NCI-H2196 (cell line): ENCODE results near the gene GON7.
"Not testable (repeated sequence)": the region's sequence is repeated elsewhere in the genome, so short reads cannot be mapped to it uniquely, and the experiment has no call there.

ENCODE experiments used
- DNase-seq: peaks from one replicate; lab custom pipeline; 2025; ENCODE audit not compliant: unreplicated experiment; lab: John Stamatoyannopoulos, UW

Gene GON7

DNA sequence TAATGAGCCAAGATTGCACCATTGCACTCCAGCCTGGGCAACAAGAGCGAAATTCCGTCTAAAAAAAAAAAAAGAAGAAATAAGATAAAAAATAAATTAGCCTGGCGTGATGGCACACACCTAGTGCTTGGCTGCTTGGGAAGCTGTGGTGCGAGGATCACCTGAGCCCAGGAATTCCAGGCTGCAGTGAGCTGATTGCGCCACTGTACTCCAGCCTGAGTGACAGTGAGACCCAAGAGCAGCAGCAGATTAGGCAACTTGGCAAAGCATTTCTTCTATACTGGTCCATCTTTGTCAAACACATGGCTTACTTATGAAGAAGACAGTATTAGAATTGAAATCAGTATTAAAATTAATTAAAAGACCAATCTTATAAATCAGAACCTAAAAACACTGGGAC, 6.3 kb downstream of the GON7 start:
- no peak for DNase-seq

DNA sequence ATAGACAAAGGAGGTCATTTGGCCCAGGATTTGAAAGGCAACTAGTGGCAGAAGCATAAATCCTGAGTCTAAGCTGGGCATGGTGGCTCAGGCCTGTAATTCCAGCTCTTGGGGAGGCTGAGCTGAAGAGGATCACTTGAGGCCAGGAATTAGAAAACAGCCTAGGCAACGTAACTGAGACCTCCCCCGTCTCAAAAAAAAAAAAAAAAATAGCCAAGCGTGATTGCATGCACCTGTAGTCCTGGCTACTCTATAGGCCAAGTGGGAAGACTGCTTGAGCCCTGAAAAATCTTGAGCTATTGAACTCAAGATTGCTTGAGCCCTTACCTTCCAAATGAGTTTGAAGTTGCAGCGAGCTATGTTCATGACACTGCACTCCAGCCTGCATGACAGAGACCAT, 7.8 kb downstream of the GON7 start:
- DNase-seq: no peak

DNA sequence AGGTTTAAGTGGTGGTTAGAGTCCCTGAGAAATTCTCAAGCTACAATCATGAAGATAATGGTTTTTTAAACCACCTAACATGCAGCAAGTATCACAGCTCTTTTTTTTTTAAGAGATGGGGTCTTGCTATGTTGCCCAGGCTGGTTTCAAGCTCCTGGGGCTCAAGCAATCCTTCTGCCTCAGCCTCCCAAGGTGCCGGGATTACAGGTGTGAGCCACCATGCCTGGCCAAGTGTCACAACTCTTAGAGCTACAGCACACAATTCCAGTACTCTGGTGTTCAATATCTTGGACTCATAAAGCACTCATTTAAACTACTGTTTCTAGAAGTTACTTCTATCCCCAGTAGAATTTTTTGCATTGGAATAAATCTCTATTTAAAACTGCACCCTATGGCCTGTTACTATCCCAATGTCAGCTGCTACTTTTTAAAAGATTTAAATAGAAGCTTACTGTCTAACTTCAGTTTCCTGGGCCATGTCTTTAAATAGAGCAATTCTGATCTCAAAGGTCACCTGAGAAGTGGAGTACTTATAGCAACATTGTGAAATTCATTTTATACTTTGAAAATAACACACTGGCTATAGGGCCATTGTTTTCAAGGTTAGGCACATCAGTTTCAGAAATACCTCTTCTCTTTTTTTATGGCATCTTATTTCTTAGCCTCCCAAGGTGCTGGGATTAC, 11.4 kb downstream of the GON7 start:
- DNase-seq: no peak

DNA sequence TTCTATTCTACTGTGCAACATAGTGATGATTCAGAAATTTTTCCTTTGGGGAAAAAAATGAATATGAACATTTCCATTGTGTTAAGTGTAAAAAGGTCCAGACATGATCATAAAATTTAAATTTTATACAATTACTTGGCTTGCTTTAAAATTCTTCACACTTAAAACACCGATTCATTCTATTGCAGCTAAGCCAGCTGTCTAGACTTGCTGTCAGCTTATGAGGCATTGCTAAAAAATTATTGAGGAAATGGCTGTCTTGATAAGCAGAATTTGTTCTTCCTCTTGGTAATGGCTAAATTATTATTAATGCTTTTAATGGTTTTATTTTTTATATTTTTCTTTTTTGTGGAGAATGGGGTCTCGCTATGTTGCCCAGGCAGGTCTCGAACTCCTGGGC, 19.9 kb downstream of the GON7 start:
- no peak for DNase-seq

DNA sequence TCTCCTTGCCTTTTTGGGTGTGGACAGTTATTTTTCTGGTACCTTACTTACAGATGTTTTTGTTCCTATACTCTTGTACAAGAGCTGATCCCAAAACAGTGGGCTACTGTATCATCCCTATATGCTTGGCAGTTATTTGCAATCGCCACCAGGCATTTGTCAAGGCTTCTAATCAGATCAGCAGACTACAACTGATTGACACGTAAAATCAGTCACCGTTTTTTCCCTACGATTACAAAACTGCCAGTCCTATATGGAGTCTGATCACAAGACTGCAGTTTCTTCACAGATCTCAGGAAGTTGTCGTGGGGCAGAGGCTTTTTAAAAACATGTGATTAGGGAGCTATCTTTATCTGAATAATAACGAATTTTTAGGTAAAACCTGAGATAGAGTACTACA, 20.4 kb downstream of the GON7 start:
- DNase-seq: no peak

DNA sequence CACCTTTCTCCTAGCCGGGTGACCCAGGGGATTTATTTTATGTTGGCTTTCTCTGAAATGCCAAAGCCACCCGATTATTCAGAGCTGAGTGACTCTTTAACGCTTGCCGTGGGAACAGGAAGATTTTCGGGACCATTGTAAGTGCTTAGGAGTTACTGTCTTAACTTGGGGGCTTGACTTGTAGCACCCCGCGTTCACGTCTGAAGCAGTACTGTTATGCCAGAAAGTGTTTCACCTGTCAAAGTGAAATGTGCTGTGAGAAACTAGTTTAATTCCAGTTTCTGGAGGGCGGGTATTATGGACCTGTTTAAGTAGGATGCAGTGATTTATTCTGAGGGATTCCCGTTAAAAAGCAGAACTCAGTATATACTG, 21.5 kb downstream of the GON7 start:
- no peak for DNase-seq

DNA sequence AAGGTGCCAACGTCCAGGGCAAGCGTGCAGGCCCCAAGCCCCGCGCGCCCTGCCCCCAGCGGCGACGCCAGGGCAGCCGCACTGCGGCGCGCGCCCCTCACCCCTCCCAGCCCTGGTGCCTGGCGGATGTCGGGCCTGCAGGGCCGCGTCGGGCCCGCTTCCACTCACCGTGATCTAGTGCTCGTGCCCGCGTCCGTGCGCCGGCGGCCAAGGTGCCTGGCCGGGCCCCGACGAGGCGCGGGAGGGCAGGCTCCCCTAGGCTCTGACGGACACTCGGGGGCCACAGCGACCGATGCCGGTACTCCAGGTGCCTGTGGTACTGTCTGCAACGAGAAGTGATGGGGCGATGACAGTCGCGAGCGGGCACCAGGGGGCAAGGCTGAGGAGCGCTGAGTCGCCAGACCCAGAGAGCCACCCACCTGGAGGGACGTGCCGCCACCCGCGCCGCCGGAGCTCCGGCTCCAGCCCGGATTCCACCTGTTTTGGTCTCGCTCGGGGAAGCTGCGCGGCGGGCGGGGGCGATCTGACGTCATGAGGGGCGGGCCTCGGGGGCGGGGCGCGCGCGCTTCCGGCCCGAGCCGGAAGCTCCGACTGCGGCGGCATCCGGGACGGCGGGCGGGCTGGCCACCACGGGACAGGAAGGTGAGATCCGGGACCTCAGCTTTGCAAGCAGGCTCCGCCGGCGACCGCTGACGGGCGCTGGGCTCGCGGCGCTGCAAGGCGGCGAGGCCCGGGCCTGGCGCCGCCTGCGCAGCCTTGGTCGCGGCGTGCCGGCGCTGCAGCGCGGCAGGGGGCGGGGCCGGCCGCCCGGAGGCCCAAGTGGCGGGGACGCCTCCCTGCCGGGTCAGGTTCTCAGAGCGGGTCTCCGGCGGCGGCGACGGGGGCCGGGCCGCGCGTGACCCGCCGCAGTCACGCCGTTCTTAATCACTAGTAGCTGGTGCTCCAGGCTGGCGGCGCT, 22.2 kb downstream of the GON7 start, which contains the start of the genes LYSET and MOAP1:
Gene LYSET (plus strand): TSS at position 927 of the 958 bp plus-strand sequence. CDS start 89 bp downstream, outside the sequence.
Gene MOAP1 (minus strand): TSS at position 507 of the 958 bp plus-strand sequence. CDS start 655 bp downstream, outside the sequence.
- DNase-seq: peak; percentile 56

DNA sequence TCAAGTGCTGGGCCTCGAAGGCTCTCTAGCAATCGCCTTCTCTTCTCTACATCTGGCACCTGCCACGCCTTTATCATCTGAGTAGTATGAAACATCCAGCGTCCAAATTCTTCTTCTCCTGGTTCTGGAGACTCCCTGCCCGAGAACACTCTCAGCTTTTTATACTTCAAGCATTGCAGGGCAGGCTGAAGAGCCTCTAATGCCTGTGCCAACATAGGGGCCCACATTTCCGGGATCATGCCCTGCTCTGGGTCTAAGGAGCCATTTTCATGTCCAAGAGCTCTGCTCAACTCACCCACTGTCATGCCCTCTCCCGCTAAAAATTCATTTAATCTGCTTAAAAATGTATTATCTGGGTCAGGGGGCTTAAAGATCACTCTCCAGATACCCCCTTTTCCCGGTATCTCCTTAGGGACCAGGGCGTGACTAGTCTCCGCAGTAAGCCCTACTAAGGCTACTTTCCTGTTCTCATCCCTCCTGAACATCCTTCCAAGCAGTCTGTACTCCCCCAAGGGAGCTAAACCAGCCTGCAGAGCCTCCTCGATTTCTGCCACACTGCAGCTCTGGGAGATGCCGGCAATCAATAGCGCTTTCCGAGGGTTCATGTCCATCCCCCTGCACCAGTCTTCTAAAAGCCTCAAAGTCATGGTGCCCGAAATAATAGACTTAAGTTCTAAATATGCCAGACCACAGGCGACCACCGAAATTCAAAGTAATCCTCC, 23.1 kb downstream of the GON7 start:
- DNase-seq: no peak

DNA sequence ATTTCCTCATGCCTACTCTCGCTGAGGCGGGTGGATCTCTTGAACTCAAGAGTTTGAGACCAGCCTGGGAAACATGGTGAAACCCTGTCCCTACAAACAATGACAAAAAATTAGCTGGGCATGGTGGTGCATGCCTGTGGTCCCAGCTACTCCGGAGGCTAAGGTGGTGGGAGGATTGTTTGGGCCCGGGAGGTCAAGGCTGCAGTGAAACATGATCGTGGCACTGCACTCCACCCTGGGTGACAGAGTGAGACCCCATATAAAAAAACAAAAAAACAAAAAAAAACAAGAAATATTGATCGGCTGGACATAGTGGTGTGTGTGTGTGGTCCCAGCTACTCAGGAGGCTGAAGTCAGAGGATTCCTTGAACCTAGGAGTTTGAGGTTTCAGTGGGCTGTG, 31.4 kb downstream of the GON7 start:
- no peak for DNase-seq

DNA sequence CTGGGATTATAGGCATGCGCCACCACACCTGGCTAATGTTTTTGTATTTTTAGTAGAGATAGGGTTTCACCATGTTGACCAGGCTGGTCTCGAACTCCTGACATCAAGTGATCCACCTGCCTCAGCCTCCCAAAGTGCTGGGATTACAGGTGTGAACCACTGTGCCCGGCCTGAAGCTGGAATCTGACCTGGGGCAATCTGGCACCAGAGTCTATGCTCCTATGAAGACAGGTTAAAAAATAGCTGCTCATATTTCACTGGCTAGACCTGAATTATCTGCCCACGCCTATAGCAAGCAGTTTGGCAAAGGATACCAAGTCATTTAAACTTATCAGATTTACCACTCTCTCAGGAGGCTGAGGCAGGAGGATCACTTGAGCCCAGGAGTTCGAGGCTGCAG, 32.1 kb downstream of the GON7 start:
- DNase-seq: not testable (repeated sequence)

DNA sequence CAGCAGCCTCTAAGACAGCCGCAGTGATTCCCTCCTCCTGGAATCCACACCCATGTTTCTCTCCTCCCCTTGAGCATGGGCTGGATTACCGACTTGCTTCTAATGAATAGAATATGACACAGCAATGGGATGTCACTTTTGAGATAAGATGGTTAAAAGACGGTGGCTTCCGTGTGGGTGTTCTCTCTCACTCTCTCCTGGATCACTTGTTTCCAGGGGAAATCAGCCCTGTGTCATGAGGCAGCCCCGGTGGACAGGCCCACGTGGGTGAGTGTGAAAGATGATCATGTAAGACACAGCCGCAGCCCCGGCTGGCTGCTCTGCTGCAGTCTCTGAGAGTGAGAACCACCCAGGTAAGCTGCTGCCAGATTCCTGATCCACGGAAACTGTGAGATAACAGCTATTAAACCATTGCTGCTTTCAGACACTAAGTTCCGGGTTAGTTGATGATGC, 32.9 kb downstream of the GON7 start:
- no peak for DNase-seq

DNA sequence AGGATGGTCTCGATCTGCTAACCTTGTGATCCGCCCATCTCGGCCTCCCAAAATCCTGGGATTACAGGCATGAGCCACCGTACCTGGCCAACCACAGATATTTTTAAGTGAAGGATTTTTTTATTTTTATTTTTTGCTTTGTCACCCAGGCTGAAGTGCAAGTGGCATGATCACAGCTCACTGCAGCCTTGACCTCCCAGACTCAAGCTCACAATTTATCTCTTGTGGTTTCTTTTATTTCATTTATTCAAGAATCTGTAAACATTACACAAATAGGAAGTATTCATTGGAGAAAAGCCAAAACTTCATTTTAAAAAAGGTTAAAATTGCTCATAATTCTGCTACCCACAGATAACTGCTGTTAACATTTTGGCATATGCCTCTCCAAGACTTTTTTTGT, 35.5 kb downstream of the GON7 start:
- DNase-seq: no peak

DNA sequence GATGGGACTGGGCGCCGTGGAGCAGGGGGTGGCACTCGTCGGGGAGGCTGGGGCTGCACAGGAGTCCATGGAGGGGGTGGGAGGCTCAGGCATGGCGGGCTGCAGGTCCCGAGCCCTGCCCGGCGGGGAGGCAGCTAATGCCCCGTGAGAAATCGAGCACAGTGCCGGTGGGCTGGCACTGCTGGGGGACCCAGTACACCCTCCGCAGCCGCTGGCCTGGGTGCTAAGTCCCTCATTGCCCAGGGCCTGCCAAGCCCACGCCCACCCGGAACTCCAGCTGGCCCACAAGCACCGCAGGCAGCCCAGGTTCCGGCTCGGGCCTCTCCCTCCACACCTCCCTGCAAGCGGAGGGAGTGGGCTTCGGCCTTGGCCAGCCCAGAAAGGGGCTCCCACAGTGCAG, 36.7 kb downstream of the GON7 start:
- not testable (repeated sequence) for DNase-seq

DNA sequence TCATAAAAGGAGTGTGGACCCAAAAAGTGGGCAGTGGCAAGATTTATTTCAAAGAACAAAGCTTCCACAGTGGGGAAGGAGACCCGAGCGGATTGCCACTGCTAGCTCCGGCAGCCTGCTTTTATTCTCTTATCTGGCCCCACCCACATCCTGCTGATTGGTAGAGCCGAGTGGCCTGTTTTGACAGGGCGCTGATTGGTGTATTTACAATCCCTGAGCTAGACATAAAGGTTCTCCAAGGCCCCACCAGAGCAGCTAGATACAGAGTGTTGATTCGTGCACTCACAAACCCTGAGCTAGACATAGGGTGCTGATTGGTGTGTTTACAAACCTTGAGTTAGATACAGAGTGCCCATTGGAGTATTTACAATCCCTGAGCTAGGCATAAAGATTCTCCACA, 37.2 kb downstream of the GON7 start:
- not testable (repeated sequence) for DNase-seq

DNA sequence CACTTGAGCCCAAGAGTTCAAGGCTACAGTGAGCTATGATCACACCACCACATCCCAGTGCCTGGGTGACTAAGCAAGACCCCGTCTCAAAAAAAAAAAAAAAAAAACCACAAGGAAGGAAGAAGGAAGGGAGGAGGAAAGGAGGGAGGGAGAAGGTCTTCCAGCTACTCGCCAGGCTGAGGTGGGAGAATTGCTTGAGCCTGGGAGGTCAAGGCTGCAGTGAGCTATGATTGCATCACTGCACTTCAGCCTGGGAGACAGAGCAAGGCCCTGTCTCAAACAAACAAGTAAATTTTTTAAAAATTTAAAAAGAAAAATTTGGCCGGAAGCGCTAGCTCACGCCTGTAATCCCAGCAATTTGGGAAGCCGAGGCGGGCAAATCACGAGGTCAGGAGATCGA, 38.3 kb downstream of the GON7 start:
- not testable (repeated sequence) for DNase-seq

DNA sequence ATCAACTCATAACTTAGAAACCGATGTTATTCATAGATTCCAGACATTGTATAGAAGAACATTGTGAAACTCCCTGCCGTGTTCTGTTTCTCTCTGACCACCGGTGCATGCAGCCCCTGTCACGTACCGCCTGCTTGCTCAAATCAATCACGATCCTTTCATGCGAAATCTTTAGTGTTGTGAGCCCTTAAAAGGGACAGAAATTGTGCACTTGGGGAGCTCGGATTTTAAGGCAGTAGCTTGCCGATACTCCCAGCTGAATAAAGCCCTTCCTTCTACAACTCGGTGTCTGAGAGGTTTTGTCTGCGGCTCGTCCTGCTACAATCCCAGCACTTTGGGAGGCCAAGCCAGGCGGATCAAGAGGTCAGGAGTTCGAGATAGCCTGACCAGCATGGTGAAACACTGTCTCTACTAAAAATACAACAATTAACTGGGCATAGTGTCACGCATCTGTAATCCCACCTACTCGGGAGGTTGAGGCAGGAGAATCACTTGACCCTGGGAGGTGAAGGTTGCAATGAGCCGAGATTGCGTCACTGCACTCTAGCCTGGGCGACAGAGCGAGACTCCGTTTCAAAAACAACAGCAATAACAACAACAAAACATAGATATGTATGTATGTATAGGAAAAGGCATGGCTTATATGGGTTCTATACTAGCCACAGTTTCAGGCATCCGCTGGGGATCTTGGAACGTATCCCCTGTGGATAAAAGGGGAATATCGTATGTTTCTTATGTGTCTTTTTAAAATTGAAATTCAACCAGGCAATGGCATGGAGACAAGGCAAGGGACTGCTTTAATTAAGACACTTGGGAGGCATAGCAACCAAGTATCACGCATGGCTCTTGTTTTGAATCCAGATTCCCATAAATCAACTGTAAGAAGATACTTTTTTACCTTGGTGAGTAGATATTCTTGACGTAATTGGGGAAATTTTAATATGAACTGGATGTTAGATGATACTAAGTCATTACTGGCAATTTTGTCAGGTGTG, 41.3 kb downstream of the GON7 start:
- DNase-seq: not testable (repeated sequence)

DNA sequence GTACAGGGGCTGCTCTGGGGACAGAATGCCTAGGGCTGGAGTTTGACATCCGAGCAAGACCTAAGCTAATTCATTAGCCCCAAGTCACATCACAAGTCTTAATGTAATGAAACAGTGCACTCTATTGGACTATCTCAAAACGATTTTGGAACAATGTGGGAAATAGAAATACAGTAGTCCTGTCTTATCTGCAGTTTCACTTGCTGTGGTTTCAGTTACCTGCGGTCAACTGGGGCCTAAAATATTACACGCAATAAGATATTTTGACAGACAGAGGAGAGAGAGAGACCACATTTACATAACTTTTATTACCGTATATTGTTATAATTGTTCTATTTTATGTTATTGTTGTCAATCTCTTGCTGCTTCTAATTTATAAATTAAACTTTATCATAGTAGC, 43.3 kb downstream of the GON7 start:
- DNase-seq: no peak

DNA sequence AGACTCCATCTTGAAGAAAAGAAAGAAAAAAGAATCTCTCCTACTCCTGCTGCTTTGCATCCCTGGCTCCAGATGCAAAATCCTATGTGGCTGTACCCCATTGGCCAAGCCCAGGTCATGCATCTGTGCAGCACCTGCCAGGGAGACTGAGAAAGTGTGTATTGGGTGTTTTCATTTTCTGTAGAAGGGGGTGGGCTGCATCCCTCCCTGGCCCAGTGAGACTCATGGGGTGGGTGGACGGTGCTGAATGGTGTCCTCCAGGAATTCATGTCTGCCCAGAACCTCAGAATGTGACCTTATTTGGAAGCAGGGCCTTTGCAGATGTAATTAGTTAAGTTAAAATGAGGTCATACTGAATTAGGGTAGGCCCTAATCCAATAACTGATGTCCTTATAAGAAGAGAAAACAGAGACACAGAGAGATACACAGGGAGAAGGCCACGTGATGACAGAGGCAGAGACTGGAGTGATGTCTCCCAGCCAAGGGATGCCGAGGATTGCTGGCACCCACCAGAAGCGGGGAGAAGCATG, 45.4 kb downstream of the GON7 start:
- DNase-seq: no peak

DNA sequence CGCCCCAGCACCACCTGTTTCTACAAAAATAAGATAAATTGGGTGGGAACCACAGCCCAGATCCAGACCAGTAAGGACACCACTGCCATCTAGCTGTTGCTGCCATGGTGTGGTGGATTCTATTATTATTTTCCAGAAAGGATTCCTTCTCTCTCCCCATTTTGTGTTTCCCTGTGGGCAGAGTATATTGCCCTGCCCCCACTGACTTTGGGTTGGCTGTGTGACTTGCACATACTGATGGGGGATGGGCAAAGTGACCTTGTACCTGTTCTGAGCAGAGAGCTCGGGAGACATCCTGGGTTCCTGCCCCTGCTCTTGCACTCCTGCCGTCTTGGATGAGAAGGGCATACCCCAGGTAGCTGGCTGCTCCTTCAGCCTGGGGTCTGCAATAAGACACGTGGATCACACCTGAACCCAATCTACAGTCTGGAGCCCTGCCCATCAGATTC, 46.5 kb downstream of the GON7 start:
- peak; percentile 10 for DNase-seq
